ENCODE results near the gene CASP5. TPM values are rescaled to one million over a fixed set of nuclear protein-coding genes. Genes with fewer than 3 reads are reported as not detected.

Gene CASP5
- total RNA-seq, 1 experiment from 2014 or later: not detected

DNA sequence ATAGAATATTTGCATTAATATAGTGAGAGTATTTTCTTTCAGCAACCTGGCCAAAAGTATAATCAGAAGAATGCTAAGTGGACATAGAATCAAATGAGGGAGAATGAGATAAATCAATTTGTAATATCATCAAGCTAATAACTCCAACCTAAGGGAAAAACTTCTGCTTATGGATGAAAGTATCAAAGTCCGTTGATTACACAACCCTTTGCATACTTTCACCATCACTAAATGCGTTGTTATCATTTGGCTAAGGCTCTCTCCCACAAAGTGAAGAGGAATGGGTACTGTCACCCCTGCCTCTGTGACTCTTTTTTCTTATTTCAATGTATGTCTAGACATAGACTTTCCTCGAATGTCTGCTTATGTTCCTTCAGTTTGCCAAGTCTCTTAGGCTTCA is 38.2 kb downstream of the CASP5 start:
- ChIA-PET POLR2A (no interaction called here), CTCF (interaction anchor here (1.4 kb wide), 1 partner anchor 16 kb away, joined by 4 read pairs; no protein-coding TSS in a partner anchor)

DNA sequence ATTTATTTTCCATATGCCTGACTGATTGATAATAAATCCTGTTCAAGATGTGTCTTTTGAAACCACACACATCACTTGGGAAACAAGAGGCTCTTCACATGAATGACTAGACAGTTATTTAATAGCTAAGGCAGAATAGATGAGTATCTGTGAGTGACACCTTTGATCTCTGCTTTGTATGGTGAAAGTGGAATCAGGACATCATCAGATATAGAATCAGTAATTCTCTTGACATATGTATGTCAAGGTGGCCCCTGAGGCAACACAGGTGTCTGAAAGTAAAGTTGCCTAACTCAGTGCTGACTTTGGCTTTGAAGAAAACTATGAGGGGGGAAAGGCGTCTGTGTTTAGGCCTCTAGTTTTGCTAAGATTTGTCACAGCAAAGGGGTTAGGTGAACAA is 43.1 kb downstream of the CASP5 start:
- CTCF ChIA-PET: no interaction called here
- no peak for DNase-seq (ENCODE audit: low spot score)
- TF ChIP-seq, protein P1, sequence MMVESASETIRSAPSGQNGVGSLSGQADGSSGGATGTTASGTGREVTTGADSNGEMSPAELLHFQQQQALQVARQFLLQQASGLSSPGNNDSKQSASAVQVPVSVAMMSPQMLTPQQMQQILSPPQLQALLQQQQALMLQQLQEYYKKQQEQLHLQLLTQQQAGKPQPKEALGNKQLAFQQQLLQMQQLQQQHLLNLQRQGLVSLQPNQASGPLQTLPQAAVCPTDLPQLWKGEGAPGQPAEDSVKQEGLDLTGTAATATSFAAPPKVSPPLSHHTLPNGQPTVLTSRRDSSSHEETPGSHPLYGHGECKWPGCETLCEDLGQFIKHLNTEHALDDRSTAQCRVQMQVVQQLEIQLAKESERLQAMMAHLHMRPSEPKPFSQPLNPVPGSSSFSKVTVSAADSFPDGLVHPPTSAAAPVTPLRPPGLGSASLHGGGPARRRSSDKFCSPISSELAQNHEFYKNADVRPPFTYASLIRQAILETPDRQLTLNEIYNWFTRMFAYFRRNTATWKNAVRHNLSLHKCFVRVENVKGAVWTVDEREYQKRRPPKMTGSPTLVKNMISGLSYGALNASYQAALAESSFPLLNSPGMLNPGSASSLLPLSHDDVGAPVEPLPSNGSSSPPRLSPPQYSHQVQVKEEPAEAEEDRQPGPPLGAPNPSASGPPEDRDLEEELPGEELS (CRISPR knock-in tag; IDR thresholded peaks at IDR 0.05): no peak
- TF ChIP-seq, protein P2, sequence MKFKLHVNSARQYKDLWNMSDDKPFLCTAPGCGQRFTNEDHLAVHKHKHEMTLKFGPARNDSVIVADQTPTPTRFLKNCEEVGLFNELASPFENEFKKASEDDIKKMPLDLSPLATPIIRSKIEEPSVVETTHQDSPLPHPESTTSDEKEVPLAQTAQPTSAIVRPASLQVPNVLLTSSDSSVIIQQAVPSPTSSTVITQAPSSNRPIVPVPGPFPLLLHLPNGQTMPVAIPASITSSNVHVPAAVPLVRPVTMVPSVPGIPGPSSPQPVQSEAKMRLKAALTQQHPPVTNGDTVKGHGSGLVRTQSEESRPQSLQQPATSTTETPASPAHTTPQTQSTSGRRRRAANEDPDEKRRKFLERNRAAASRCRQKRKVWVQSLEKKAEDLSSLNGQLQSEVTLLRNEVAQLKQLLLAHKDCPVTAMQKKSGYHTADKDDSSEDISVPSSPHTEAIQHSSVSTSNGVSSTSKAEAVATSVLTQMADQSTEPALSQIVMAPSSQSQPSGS (CRISPR knock-in tag; IDR thresholded peaks at IDR 0.05; ENCODE audit: borderline replicate concordance, low read depth): no peak
- TF ChIP-seq, protein P3, sequence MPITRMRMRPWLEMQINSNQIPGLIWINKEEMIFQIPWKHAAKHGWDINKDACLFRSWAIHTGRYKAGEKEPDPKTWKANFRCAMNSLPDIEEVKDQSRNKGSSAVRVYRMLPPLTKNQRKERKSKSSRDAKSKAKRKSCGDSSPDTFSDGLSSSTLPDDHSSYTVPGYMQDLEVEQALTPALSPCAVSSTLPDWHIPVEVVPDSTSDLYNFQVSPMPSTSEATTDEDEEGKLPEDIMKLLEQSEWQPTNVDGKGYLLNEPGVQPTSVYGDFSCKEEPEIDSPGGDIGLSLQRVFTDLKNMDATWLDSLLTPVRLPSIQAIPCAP (CRISPR knock-in tag; IDR thresholded peaks at IDR 0.05): no peak
- TF ChIP-seq FOXJ3 (CRISPR knock-in tag; IDR thresholded peaks at IDR 0.05; ENCODE audit: borderline replicate concordance) (no peak), JUN (CRISPR knock-in tag; IDR thresholded peaks at IDR 0.05) (no peak), SMAD3 (CRISPR knock-in tag; IDR thresholded peaks at IDR 0.05; ENCODE audit: borderline replicate concordance) (no peak), TCF7 (CRISPR knock-in tag; IDR thresholded peaks at IDR 0.05; ENCODE audit: low read depth) (no peak)
- TF ChIP-seq, protein P4, sequence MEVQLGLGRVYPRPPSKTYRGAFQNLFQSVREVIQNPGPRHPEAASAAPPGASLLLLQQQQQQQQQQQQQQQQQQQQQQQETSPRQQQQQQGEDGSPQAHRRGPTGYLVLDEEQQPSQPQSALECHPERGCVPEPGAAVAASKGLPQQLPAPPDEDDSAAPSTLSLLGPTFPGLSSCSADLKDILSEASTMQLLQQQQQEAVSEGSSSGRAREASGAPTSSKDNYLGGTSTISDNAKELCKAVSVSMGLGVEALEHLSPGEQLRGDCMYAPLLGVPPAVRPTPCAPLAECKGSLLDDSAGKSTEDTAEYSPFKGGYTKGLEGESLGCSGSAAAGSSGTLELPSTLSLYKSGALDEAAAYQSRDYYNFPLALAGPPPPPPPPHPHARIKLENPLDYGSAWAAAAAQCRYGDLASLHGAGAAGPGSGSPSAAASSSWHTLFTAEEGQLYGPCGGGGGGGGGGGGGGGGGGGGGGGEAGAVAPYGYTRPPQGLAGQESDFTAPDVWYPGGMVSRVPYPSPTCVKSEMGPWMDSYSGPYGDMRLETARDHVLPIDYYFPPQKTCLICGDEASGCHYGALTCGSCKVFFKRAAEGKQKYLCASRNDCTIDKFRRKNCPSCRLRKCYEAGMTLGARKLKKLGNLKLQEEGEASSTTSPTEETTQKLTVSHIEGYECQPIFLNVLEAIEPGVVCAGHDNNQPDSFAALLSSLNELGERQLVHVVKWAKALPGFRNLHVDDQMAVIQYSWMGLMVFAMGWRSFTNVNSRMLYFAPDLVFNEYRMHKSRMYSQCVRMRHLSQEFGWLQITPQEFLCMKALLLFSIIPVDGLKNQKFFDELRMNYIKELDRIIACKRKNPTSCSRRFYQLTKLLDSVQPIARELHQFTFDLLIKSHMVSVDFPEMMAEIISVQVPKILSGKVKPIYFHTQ (CRISPR knock-in tag; IDR thresholded peaks at IDR 0.05): no peak
- TF ChIP-seq, protein P5, sequence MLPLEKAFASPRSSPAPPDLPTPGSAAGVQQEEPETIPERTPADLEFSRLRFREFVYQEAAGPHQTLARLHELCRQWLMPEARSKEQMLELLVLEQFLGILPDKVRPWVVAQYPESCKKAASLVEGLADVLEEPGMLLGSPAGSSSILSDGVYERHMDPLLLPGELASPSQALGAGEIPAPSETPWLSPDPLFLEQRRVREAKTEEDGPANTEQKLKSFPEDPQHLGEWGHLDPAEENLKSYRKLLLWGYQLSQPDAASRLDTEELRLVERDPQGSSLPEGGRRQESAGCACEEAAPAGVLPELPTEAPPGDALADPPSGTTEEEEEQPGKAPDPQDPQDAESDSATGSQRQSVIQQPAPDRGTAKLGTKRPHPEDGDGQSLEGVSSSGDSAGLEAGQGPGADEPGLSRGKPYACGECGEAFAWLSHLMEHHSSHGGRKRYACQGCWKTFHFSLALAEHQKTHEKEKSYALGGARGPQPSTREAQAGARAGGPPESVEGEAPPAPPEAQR (CRISPR knock-in tag; IDR thresholded peaks at IDR 0.05): no peak

More for the DNA sequence above, 38.2 kb downstream of the CASP5 start:
- Mint-ChIP-seq H3K9me3 (peaks cover 24% of the 10 kb centered on the region), H3K4me1 (no peaks in the 10 kb centered on the region), H3K27ac (no peak overlapping the region), H3K36me3 (0 out of 2 replicates have a peak, but pooled peaks cover 9% of the 10 kb centered on the region), H3K27me3 (ENCODE audit: low read depth) (no peaks in the 10 kb centered on the region), H3K4me3 (no peak overlapping the region)
- DNase-seq (ENCODE audit: low spot score): no peak
- TF ChIP-seq OVOL2 (CRISPR knock-in tag; IDR thresholded peaks at IDR 0.05; ENCODE audit: borderline replicate concordance) (no peak), KAT7 (CRISPR knock-in tag; IDR thresholded peaks at IDR 0.05; ENCODE audit: borderline replicate concordance) (no peak), JAZF1 (CRISPR knock-in tag; IDR thresholded peaks at IDR 0.05) (no peak), CREB1 (CRISPR knock-in tag; IDR thresholded peaks at IDR 0.05) (no peak), NR3C1 (CRISPR knock-in tag; conservative IDR thresholded peaks at IDR 0.05; ENCODE audit: low read depth) (no peak), GABPB1 (CRISPR knock-in tag; IDR thresholded peaks at IDR 0.05) (no peak), ZNF263 (CRISPR knock-in tag; IDR thresholded peaks at IDR 0.05; ENCODE audit: low read depth) (no peak)
- TF ChIP-seq, protein P6, sequence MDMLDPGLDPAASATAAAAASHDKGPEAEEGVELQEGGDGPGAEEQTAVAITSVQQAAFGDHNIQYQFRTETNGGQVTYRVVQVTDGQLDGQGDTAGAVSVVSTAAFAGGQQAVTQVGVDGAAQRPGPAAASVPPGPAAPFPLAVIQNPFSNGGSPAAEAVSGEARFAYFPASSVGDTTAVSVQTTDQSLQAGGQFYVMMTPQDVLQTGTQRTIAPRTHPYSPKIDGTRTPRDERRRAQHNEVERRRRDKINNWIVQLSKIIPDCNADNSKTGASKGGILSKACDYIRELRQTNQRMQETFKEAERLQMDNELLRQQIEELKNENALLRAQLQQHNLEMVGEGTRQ (CRISPR knock-in tag; IDR thresholded peaks at IDR 0.05): no peak
- TF ChIP-seq, protein P7, sequence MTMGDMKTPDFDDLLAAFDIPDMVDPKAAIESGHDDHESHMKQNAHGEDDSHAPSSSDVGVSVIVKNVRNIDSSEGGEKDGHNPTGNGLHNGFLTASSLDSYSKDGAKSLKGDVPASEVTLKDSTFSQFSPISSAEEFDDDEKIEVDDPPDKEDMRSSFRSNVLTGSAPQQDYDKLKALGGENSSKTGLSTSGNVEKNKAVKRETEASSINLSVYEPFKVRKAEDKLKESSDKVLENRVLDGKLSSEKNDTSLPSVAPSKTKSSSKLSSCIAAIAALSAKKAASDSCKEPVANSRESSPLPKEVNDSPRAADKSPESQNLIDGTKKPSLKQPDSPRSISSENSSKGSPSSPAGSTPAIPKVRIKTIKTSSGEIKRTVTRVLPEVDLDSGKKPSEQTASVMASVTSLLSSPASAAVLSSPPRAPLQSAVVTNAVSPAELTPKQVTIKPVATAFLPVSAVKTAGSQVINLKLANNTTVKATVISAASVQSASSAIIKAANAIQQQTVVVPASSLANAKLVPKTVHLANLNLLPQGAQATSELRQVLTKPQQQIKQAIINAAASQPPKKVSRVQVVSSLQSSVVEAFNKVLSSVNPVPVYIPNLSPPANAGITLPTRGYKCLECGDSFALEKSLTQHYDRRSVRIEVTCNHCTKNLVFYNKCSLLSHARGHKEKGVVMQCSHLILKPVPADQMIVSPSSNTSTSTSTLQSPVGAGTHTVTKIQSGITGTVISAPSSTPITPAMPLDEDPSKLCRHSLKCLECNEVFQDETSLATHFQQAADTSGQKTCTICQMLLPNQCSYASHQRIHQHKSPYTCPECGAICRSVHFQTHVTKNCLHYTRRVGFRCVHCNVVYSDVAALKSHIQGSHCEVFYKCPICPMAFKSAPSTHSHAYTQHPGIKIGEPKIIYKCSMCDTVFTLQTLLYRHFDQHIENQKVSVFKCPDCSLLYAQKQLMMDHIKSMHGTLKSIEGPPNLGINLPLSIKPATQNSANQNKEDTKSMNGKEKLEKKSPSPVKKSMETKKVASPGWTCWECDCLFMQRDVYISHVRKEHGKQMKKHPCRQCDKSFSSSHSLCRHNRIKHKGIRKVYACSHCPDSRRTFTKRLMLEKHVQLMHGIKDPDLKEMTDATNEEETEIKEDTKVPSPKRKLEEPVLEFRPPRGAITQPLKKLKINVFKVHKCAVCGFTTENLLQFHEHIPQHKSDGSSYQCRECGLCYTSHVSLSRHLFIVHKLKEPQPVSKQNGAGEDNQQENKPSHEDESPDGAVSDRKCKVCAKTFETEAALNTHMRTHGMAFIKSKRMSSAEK (CRISPR knock-in tag; IDR thresholded peaks at IDR 0.05; ENCODE audit: borderline replicate concordance): no peak
- TF ChIP-seq, protein P8, sequence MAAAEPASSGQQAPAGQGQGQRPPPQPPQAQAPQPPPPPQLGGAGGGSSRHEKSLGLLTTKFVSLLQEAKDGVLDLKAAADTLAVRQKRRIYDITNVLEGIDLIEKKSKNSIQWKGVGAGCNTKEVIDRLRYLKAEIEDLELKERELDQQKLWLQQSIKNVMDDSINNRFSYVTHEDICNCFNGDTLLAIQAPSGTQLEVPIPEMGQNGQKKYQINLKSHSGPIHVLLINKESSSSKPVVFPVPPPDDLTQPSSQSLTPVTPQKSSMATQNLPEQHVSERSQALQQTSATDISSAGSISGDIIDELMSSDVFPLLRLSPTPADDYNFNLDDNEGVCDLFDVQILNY (CRISPR knock-in tag; IDR thresholded peaks at IDR 0.05): no peak
- TF ChIP-seq, protein P9, sequence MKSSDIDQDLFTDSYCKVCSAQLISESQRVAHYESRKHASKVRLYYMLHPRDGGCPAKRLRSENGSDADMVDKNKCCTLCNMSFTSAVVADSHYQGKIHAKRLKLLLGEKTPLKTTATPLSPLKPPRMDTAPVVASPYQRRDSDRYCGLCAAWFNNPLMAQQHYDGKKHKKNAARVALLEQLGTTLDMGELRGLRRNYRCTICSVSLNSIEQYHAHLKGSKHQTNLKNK (CRISPR knock-in tag; IDR thresholded peaks at IDR 0.05): no peak
- ATAC-seq: no peak

More for the DNA sequence above, 43.1 kb downstream of the CASP5 start:
- Mint-ChIP-seq H3K4me1 (no peaks in the 10 kb centered on the region), H3K36me3 (peaks cover 3% of the 10 kb centered on the region), H3K4me3 (no peak overlapping the region), H3K27me3 (ENCODE audit: low read depth) (no peaks in the 10 kb centered on the region), H3K9me3 (peaks cover 14% of the 10 kb centered on the region), H3K27ac (no peak overlapping the region)
- POLR2A ChIA-PET: no interaction called here
- no peak for ATAC-seq

Measured in WTC11 (cell line).